SKM-1 treated with dmso at 0.1 percent for 144 hours (cell line): Measurements from ENCODE around the gene ITGB6.

ENCODE experiments used
- DNase-seq: peaks from one replicate; lab custom pipeline; 2025; ENCODE audit not compliant: unreplicated experiment; lab: John Stamatoyannopoulos, UW

ITGB6 gene

GRCh38 chr2:160199683-160200389 lies at the start of gene ITGB6:
Gene ITGB6 (minus strand): TSS chr2:160200272. CDS start chr2:160200063, 209 bp downstream.
- no peak for DNase-seq

GRCh38 chr2:160247296-160248035 lies 47.4 kb upstream of the ITGB6 start:
- DNase-seq: no peak

DNA sequence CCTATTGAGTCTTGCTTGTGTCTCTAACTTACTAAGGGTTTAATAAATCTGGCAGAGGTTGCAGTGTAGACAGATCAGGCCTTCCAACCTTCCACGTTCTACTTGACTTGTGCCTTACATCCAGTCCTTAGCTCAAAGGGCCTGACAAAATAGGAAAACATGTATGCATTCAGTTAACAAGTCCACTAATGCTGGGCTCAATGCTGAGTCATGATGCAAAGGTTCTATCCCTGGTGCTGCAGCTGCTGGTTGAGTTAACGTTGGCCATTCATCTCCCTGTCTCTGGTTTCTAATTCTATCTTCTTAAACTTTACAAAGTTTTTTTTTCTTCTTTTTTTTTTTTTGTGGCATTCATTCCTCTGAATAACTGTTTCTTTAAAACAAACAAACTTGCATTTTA lies 46.3 kb upstream of the ITGB6 start:
- no peak for DNase-seq

DNA sequence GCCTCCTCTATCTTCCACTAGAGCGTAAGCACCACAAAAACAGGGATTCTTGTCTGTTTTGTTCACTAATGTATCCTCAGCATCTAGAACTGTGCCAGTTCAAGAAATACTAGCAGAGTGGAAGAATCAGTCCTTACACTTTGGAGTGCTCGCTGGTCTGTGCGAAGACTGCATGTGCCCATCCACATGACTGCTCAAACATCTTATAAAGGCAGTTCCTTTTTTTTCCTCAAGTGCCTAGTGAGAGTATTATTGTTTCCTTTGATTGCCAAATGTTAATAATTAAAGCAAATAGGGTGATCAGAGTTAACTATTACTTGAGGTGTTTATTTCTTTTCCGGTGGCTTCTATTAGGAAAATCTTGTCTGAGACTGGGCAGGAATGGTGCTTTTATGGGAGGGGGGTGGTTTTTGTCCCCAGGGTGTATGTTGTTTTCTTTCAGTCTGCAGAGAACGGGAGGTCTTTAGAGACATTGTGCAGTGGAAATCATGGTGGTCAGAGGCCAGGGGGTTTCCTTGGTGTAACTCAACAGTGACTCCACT lies 45.6 kb upstream of the ITGB6 start:
- no peak for DNase-seq

- DNase-seq: no peak
These were observed 43.0 kb upstream of the ITGB6 start for GRCh38 chr2:160242893-160243564.

- no peak for DNase-seq
These were observed 41.4 kb upstream of the ITGB6 start for GRCh38 chr2:160241251-160242137.

GRCh38 chr2:160239436-160239835 lies 39.4 kb upstream of the ITGB6 start:
- no peak for DNase-seq

DNA sequence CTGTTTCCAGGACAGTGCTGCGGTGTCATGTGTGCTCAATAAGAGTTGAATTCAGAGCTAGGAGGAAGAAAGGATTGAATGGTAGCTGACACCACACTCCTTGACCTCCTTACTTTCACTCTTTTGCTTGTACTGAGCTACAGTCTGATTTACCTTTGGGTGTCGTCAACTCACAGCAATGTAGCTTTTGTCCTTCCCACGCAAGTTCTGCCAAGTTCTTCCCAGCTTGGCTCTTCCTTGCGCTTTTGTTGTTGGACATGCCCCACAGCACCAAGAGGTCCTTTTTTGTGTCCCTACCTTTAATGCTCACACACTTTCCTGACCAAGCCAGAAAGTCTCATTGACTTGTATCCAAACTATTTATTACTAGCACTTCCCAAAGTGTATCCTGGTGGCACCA lies 38.3 kb upstream of the ITGB6 start:
- DNase-seq: no peak

- no peak for DNase-seq
These were observed 32.9 kb upstream of the ITGB6 start for GRCh38 chr2:160232905-160233475.

- DNase-seq: no peak
These were observed 29.5 kb upstream of the ITGB6 start for GRCh38 chr2:160229591-160229990.

DNA sequence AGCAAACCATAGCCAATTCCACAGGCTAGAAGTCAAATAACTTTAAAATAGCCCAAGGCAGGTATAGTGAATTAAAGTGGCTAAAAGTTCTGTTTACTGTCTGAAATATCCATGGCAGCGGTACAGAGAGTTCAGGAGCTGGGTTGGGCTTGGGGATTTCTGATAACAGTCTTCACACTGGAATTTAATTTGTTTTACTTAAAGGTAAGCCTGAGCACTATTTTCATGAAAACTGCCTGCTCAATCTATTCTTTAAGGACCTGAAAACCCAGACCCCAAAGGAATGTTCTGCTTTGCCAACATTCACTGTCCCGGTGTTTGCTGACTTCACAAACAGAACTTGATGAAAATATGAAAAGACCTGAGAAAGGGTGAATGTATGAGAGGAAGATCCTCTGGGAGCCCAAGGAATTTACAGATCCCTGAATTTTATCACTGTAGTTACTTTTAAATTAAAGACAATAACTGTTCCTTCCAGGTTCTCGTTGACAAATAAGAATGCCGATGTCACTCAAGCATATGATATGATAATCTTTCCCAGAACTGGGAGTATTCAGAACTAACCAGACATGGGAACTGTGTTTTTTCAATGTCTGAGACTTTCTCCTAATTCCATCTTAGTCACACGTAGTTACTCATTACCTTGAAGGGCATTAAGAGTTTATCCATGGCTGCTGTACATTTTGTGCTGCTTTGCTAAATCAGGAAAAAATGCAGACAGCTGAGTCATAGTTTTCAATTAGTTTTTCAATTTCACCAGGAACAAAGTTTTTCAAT lies 28.3 kb upstream of the ITGB6 start:
- DNase-seq: no peak

DNA sequence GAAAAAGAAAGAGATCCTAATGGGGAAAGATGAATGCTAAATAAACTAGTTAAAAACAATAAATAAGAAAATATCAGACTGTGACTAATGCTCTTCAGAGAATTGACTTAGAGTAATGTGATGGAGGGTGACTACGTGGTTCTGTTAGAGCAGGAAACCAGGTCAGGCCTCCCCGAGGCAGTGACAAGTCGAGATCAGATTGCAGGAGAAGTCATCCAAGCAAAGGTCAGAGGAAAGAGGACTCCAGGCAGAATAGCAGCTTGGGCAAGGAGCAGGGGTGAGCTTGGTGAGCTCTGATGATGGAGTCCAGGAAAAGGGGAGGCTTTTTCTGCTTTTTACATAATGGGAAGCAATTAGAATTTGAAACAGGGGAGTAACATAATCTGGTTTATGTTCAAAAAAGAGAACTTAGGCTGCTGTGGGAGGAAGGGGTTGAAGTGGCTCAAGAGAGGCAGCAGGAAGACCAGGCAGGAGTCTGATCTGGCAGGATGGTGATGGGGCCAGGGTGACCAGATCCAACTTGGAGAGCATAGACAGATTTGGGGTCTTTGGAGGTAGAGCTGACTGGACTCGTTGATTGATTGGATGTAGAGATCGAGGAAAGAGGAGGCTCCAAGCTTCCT lies 27.3 kb upstream of the ITGB6 start:
- DNase-seq: no peak

DNA sequence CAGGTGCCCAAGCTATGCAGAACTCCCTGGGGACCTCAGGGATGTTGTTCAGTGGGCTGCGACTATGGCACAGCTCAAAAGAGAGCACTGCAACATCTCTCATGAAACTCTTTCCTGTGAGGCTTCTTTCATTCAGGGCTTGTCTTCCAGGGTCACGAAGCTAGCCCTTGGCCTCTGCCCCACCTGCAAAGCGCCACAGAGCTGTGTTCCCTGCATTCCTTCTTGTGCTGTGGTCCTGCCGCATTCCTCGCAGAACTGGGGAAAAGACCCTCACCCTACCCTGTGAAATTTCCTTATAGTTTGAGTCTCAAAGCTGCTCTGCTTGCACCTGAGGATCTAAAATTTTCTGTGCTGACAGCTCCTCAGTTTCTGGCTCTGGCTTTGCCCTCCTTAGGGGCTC lies 26.3 kb upstream of the ITGB6 start:
- DNase-seq: no peak

DNA sequence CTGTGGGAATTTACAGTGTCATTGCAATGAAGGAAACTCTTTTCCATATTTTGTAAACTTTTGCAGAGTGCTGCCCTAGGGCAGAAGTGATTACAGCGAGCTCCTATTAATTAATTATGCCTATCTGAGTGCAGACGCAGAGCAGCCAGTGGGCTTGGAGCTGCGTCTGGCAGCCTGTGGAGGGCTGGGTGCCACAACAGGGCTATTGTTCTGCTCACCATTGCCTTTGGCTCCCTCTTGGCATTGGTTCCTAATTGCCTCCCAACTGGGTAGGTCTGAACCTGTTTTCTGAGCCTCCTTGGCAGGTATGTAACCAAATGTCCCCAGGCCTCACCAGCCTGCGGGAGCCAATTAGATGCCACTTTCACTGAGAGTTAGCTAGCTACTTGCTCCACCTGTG lies 25.6 kb upstream of the ITGB6 start:
- no peak for DNase-seq

DNA sequence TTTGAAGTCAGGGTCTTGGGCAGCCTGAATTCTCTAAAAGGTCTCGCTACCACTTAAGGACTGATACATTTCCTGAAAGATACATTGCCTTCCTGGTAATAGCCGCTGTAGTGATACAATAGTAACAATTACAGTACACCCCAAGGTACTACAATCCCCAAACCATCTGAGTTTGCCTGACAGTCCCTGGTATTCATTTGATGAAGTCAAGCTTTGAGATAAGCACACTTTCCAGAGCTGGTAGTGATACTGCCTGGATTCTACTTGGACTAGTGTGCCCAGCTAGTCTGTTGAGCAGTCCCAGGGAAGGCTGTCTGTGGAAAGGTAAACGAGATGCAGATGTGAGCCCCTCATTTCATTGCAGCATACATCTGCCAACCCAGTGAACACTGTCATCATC lies 24.4 kb upstream of the ITGB6 start:
- no peak for DNase-seq

DNA sequence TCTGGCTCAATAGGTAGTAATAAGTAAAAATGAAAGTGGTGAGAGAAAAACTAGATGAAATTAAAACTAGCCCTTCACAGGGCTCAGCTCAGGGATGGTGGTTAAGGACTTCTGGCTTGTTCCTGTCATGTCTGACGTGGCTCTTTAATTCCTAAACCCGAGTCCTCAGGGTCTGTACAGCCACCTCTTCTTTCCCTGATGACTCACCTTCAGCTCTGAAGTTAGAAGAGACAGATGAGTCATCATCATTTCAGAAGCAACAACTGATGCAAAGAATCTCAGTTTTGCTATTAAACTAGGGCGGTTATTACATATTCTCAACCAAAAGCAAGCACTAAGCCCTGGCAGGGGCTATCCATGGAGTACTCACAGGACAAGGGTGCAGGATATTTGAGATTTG lies 24.0 kb upstream of the ITGB6 start:
- DNase-seq: no peak

- no peak for DNase-seq
These were observed 23.5 kb upstream of the ITGB6 start for GRCh38 chr2:160223560-160223959.

GRCh38 chr2:160222546-160223283 lies 22.6 kb upstream of the ITGB6 start:
- no peak for DNase-seq
